Left hindlimb (tissue), 1 donor: ENCODE measurements around the gene NEIL1.
"Not testable (repeated sequence)": the region's sequence is repeated elsewhere in the genome, so short reads cannot be mapped to it uniquely, and the experiment has no call there.

Experiments
- DNase-seq: peaks from one replicate; pipeline ENCODE4 v3.0.0-alpha.2; 2018

The NEIL1 gene

GRCh38 chr15:75333654-75334419 is 13.0 kb upstream of the NEIL1 start:
- not testable (repeated sequence) for DNase-seq

DNA sequence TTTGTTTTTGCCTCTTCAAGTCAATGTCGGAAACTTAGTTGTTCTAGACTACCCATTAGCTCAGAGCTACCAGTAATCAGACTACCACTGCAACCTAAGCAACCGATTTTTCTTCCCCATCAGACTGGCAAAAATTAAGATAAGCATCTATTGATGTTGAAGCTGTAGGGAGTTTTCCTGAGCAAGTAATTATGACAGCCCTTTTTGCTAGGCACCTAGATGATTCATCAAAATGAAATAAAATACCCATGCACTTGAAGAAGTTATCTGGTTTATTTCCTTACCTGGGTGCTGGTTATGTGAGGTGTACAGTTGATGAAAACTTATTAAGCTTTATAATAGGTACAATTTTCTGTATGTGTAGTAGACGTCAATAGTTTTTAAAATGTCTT is 11.5 kb upstream of the NEIL1 start:
- DNase-seq, result no peak

DNA sequence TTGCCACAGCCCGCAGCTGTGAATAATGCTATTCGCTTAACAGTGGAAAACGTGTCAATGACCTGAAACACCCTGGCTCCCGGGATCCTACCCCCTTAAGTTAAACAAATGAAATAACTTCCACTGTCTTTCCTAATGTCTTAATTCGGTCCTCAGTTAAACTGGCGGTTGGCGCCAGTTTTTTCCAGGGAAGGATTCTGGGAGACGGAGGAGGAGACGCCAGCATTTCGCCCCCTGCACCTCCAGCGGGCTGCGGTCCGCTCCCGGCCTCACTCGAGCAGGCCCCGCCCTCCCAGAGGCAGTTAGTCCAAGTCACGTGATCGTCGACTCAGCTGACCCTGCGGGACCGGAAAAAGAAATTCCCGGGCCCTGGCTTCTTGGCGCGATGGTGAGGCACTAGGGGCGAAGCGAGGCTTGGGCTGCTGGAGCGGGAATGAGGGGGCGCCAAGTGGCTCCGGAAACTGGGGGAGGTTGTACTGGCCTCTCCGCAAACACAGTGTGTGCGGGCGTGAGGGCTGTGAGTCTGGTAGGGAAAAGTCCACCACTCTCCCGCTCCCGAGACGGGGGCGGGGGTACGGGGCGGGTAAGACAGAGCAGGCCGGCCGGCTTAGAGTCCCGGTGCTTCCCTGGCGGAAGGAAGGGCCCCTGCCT is 11.0 kb upstream of the NEIL1 start, which contains the start of gene COMMD4:
Gene COMMD4 (plus strand): TSS at position 359 of the 651 bp plus-strand sequence. CDS start 27 bp downstream, at position 386.
- DNase-seq, result peak; percentile 96

DNA sequence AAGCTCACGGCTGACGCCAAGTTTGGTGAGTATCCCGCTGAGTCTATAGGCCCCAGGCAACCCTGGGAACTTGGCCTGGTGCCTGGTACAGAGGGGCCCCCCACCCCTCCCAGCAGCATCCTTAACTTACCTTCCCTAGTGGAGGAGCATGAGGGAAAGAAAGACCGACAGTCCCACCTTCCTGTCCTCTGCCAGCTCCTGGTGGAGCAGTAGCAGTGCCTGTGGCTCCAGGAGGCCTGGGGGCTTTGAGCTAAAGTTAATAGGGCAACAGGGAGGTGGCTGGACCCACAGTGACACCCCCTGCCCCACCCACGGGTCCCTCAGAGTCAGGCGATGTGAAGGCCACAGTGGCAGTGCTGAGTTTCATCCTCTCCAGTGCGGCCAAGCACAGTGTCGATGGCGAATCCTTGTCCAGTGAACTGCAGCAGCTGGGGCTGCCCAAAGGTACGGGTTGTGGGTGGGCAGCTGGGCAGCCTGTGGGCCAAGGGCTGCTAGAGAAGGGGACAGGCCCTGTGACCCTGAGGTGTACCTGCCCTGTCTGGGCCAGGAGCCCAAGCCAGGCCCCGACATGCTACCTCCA is 8.1 kb upstream of the NEIL1 start:
- DNase-seq, result no peak

GRCh38 chr15:75339531-75340240 is 7.2 kb upstream of the NEIL1 start:
- DNase-seq, result no peak

- DNase-seq, result no peak
These were observed 4.6 kb upstream of the NEIL1 start for GRCh38 chr15:75342221-75342620.

DNA sequence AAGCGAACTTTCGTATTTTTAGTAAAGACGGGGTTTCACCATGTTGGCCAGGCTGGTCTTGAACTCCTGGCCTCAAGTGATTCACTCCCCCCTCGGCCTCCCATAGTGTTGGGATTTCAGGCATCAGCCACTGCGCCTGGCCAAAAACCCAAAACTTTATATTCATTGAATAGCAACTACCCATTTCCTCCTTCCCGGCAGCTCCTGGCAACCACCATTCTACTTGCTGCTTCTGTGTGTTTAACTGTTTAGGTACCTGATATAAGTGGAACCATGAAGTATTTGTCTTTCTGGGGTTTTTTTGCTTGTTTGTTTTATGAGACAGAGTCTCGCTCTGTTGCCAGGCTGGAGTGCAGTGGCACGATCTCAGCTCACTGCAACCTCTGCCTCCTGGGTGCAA is 2.9 kb upstream of the NEIL1 start:
- not testable (repeated sequence) for DNase-seq

GRCh38 chr15:75347222-75348033 is 589 bp downstream of the NEIL1 start:
- DNase-seq, result peak; percentile 61

DNA sequence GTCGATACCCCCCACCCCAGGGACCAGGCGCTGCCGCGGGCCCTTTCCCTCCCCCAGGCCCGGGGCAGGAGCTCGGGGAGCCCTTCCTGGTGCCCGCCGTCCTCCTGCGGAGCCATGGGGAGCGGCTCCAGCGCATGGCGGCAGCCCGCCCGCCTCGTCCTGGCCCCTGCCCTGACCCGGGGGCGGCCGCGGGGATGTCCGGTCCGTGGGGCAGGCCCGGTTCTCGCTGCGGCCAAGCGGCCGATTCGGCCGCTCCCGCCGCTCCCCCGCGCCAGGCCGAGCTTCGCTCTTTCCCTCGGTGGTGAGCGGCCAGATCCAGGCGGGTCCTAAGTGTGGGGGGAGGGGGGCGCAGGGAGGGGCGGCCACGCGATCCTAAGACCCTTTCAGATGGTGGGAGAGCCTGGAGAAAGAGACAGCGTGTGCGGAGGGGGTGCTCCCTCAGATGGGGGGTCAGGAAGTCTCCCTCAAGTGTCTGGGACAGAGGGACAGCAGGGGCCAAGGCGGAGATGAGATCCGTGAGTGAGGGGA is 1.3 kb downstream of the NEIL1 start:
- no peak for DNase-seq

DNA sequence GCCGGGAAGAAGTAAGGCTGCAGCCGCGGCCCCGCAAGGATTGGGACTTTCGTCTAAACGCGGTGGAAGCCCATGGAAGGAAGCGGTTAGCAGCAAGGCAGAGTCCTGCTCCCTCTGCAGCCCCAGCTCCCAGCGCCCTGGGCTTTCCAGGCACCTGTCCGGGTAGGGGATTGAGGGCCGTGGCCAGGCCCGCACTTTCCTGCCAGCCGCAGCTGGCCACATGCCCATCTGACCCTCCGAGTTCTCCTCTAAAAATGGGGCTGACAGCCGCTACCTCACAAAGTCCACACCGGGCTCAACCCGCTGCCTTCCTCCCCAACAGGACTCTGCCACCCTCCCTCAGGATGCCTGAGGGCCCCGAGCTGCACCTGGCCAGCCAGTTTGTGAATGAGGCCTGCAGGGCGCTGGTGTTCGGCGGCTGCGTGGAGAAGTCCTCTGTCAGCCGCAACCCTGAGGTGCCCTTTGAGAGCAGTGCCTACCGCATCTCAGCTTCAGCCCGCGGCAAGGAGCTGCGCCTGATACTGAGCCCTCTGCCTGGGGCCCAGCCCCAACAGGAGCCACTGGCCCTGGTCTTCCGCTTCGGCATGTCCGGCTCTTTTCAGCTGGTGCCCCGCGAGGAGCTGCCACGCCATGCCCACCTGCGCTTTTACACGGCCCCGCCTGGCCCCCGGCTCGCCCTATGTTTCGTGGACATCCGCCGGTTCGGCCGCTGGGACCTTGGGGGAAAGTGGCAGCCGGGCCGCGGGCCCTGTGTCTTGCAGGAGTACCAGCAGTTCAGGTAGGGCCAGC is 1.9 kb downstream of the NEIL1 start:
- no peak for DNase-seq

GRCh38 chr15:75349351-75349669 is 2.5 kb downstream of the NEIL1 start:
- not testable (repeated sequence) for DNase-seq

DNA sequence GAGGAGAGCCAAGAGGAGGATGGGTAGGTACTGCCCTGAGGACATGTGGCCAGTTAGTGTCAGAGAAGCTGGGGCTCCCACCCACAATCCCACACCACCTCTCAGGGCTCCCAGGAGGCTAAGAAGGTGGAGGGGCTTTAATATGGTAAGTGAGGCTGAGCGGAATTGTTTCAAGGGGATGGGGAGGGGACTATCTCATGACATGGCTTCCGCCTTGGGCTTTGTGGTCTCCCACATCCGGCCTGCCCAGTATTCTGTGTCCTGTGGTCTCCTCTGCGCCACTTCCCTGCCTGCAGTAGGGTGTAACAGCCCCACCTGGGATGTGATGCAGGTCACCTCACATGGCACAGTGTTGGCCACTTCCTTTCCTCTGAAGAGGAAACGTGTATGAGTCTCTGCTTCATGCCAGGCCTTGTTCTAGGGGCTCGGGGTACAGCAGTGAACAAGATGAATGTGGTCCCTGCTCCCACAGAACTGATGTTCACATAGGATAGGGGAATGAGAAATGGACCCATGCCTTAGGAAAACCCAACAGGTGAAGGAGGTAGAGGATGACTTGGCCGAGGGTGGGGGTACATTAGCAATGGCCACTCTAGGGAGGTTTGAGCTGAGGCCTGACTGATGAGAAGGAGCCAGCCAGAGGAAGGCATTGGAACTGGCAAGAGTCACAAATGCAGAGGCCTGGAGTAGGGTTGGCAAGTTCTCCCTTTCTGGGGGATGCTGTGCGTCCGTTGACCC is 3.2 kb downstream of the NEIL1 start:
- DNase-seq, result no peak

DNA sequence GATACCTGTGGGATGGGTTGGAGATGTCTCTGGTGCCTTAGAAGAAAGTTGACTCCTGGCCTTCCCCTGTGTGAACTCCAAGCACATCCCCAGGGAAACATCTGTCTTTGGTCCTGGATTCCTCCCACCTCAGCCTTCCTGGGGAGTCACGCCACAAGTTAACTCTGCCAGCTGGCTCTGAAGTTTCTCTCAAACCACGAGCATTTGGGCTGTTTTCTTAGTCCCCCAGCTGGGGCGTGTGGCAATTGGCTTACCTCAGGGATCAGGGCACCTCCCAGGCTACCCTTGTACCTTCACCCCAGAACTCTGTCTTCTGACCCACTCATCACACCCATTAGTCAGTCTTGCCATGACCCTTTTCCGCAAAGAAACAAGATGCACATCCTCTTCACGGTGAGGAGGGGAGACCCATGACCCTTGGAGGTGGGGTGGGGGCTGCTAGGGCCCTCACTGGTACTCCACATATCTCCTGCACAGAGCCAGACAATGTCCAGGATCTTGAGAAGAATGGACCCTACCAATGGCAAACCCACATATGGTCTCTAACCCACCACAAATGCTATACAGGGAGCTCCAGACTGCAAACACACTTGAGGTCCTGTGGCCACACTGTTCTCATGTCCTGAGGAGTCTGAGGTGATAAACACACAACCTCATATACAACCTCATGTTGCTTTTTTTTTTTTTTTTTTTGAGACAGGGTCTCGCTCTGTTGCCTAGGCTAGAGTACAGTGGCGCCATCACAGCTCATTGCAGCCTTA is 3.9 kb downstream of the NEIL1 start:
- no peak for DNase-seq

GRCh38 chr15:75352186-75353080 is 5.6 kb downstream of the NEIL1 start:
- no peak for DNase-seq

DNA sequence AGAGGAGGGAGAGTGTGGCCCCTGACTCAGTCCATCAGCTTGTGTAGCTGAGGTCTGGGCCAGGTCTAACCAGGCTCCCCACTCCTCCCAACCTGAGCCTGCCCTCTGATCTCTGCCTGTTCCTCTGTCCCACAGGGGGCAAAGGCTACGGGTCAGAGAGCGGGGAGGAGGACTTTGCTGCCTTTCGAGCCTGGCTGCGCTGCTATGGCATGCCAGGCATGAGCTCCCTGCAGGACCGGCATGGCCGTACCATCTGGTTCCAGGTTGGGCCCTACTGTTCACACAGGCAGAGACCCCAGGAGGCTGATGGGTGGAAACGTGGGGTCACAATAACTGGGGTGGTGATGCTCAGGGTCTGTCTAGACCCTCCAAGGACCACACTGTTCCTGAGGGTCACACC is 6.8 kb downstream of the NEIL1 start:
- no peak for DNase-seq

DNA sequence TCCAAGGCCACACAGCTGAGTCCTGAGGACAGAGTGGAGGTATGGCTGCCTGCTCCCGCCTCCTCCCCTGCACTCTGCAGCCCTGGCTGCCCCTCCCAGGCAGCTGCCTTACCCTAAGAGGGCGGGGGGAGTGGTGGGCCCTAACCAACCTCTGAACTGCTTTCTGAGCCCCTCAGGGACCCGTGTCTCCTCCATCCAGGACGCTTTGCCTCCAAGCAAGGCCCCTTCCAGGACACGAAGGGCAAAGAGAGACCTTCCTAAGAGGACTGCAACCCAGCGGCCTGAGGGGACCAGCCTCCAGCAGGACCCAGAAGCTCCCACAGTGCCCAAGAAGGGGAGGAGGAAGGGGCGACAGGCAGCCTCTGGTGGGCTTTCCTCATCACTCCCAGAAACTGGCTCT is 7.6 kb downstream of the NEIL1 start:
- no peak for DNase-seq

GRCh38 chr15:75355369-75355768 is 8.5 kb downstream of the NEIL1 start:
- no peak for DNase-seq

DNA sequence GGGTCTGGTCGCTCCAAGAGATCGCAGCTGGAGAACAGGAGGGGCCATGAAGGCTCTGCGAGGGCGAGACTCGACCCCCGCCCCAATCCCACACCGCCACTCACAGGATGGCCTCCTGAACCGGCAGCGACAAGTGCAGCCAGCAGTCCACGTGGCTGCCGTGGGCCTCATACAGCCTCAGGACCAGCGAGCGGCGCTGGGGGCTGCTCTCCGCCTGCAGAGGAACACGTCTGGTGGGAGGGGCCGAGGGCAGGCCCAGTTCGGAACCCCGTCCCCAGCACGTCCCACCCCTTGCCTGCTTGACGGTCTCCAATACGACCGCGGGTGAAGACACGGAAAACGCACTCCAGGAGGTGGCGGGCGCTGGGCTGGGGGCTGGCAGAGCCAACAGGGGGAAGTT is 9.2 kb downstream of the NEIL1 start:
- DNase-seq, result no peak

GRCh38 chr15:75356517-75356916 is 9.7 kb downstream of the NEIL1 start:
- no peak for DNase-seq
